AG08396 (cell line): Measurements from ENCODE around the gene FKBP1A.
"Not testable (repeated sequence)": the region's sequence is repeated elsewhere in the genome, so short reads cannot be mapped to it uniquely, and the experiment has no call there.

Experiments used
- DNase-seq: peaks from one replicate; pipeline ENCODE4 v3.0.0; 2012; ENCODE audit warnings: low spot score, mixed read lengths

The FKBP1A gene

DNA sequence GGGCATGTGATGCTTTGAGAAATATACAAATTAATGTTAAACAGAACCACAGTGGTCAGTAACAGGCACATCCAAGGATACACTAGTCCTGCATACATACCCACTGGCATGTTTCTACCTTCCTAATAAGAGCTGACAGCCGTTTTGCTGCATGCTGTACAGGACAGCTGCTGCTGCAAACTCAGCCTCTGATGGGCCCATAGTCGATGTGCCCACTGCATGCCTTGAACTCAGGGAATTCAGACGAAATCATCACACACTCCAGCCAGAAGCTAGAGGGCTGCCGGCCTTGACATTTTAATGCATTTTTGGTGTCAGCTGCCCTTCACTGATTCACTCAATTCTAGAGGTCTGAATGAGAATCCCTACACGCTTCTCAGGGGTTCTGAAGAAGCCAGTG, 29.3 kb downstream of the FKBP1A start:
- no peak for DNase-seq

DNA sequence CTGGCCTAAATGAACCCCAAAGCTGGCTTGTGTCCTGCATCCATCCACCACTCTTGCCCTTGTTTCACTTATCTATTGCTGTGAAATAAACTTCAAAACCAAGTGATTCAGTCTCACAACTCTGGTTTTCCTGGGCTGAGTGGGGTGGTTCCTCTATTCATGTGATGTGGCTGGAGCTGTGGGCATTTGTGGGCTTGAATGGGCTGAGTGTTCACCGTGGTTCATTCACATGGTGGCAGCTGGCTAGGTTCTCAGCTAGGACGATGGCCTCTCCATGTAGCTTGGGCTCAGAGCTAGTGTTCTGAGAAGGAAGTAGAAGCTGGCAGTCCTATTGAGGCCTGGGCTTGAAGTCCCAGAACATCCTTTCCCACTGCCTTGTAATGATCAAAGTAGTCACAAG, 30.4 kb downstream of the FKBP1A start:
- no peak for DNase-seq

GRCh38 chr20:1360094-1360846, 32.6 kb downstream of the FKBP1A start:
- DNase-seq, result no peak

GRCh38 chr20:1357921-1358671, 34.8 kb downstream of the FKBP1A start:
- no peak for DNase-seq

GRCh38 chr20:1353956-1354355, 38.9 kb downstream of the FKBP1A start:
- DNase-seq, result no peak

DNA sequence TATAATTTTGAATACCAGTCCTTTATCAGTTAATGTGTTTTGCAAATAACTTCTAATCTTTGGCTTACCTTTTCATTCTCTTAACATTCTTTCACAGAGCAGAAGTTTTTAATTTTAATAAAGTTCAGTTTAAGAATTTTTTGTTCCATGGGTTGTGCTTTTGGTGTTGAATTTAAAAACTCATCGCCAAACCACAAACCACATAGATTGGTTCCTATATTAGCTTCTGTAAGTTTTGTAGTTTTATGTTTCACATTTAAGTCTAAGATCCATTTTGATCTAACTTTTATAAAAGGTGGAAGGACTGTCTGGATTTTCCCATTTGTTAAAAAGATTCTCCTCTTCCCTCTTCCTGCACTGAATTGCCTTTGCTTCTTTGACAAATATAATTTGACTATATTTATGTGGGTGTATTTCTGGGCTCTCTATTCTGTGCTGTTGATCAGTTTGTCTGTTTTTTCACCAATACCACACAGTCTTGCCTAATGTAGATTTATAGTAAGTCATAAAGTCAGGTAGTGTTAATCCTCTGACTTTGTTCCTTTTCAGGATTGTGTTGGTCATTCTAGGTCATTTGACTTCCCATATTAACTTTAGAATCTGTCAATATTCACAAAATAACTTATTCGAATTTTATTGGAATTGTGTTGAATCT, 46.4 kb downstream of the FKBP1A start:
- DNase-seq, result no peak

- DNase-seq, result no peak
These were observed 47.1 kb downstream of the FKBP1A start for GRCh38 chr20:1345756-1346093.

DNA sequence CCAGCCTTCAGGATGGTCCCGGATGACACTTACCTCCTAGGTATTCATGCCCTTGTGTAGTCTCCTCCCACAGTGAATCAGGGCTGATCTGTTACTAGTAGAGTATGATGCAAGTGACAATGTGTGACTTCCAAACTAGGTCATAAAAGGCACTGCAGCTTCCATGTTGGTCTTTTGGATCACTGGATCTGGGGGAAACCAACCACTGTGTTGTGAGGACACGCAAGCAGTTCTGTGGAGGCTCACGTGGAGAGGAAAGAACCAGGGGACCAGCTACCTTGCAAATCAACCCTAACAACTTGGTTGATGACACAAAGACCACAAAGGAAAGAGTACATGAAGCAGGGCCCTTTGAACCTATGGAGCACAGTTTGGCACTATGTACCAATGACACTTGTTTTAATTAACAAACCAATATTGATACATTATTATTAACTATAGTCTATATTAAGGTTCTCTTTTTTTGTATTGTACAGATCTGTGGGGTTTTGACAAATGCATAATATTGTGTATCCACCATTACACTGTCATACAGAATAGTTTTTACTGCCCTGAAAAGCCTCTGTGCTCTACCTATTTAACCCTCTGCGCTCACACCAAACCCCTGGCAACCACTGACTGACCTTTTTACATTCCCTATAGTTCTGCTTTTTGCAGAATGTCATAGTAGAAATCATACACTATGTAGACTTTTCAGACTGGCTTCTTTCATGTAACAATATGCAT, 47.7 kb downstream of the FKBP1A start:
- no peak for DNase-seq

DNA sequence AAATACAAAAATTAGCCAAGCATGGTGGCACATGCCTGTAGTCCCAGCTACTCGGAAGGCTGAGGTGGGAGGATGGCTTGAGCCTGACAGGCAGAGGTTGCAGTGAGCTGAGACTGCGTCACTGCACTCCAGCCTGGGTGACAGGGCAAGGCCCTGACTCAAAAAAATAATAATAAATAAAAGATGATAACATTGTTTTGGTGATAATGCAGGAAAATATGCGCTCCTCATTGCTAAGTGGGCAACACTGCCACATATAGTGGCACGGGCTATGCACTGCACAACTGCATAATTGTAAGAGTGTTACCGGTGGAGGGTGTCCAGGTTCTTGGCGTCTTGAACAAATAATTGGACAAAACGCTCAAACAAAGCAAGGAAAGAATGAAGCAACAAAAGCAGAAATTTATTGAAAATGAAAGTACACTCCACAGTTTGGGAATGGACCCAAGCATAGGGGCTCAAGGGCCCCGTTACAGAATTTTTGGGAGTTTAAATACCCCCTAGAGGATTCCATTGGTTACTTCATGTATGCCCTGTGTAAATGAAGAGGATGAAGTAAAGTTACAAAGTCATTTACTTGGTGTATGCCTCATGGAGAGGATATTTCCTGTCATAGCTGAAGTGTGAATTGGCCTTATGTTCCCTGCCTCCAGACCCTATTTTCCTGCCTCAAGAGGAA, 49.3 kb downstream of the FKBP1A start:
- DNase-seq, result not testable (repeated sequence)

DNA sequence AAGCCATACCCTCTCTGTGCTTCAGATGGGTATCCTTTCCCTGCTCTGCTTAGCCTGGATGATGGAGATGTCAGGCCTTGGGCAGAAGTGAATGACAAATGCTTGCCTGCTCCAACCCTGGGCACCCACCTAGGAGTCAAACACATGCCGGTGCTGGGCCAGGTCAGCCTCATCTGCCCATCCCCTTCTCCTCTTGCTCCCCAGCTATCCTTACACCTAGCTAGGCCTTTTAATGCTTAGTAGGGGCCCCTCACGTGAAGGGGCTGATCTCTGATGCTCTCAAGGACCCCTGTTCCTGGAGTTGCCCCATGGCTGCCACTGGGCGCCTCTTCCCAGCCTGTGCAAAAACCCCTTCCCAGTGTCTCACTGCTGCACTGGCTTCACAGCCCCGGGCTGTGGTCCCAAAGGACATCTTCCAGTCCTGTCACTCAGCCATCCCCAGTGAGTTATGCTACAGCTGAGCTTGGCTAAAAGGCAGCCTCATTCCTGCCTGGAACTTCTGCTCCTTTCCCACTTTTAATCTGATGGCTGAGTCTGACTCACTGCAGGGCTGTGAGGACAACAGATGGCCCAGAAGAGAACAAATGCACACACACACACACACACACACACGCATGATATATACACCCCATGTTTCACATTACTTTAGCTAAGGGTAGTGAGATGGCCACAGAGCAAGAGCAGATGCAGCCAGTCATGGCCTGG, 51.1 kb downstream of the FKBP1A start:
- no peak for DNase-seq

GRCh38 chr20:1338801-1339200, 54.1 kb downstream of the FKBP1A start:
- DNase-seq, result no peak

DNA sequence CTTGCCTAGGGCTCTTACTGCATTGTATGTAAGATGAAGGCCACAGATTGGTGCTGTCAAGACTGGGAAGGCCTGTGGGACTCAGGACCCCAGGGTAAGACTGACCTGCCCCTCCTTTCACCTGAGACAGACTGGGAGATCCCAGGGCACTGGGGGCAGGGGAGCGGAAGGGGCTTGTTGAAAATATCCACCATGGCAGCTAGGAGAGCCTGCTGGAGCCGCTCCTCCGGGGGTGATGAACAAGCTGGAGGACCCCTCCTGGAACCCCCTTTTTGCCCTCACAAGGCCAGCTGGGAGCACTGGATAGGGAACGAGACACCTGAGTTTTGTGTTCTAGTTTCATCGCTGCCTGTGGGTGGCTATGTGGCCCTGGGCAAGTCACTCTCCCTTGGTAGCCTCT, 54.8 kb downstream of the FKBP1A start:
- no peak for DNase-seq

- DNase-seq, result no peak
These were observed 55.4 kb downstream of the FKBP1A start for GRCh38 chr20:1337441-1337840.

GRCh38 chr20:1336699-1337367, 56.0 kb downstream of the FKBP1A start:
- no peak for DNase-seq

- no peak for DNase-seq
These were observed 56.7 kb downstream of the FKBP1A start for GRCh38 chr20:1335961-1336698.

DNA sequence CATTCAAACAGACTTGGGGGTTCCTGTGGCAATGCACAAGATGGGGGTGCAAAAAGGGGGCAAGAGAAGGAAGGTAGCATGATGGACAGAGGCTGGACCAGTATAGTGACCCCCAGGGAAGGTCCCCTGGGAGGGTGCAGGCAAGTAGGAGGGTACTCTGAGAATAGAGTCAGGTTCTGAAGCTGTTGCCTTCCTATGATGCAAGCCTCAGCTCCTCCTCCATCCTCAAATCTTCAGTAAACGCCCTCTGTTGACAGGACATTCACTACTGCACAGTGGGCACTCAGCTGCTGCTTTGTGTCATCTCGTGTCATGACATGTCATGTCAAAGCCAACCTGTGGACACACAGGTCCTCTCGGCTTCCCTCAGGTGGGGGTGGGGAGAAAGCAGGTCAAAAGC, 58.1 kb downstream of the FKBP1A start:
- DNase-seq, result no peak

DNA sequence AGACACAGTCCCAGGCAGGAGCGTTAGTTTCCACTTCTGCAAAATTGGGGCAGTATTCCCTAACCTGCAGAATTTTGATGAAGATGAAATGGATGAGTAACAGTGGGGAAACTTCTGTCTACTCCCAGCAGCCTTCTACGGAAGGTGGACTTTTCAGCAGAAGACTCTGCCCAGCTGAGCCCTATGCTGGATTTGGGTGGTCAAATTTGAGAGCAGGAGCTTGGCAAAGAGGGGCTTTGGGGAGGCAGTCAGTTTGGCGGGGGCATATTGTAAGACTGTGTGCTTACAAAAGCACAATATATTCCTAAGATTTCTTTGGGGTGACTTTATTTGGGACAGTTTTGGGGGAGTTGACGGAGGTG, 58.5 kb downstream of the FKBP1A start:
- no peak for DNase-seq

GRCh38 chr20:1333462-1334369, 59.1 kb downstream of the FKBP1A start:
- DNase-seq, result no peak

GRCh38 chr20:1332749-1333300, 60.0 kb downstream of the FKBP1A start:
- DNase-seq, result no peak
